Liver (tissue), 9 donors: Measurements from ENCODE around the gene DOCK10. TPM values are rescaled to one million over a fixed set of nuclear protein-coding genes. Genes with fewer than 3 reads are reported as not detected.

Experiments
- DNase-seq: peaks from one replicate; pipeline ENCODE4 v3.0.0-alpha.2; 2017; ENCODE audit warnings: low spot score
- H3K27ac ChIP-seq, 2 donors: one replicate each; pipeline ENCODE4 v1.7.0; 2013; ENCODE audit warnings: inconsistent platforms in 2 of 2, low read length in 2 of 2, control low read depth in 1 of 2, low read depth in 1 of 2, mild to moderate bottlenecking in 1 of 2
- H3K27me3 ChIP-seq, 4 donors: one replicate each; pipeline versions ENCODE4 v1.6.1 to v1.7.0; 2013; ENCODE audit warnings: low read length in 3 of 4, inconsistent platforms in 1 of 4, mild to moderate bottlenecking in 1 of 4, moderate library complexity in 1 of 4; ENCODE audit not compliant: control insufficient read depth in 4 of 4, insufficient read depth in 4 of 4
- H3K36me3 ChIP-seq, 4 donors: one replicate each; pipeline versions ENCODE4 v1.6.1 to v1.7.0; 2013; ENCODE audit warnings: low read length in 3 of 4, mild to moderate bottlenecking in 3 of 4, low read depth in 1 of 4, moderate library complexity in 1 of 4; ENCODE audit not compliant: control insufficient read depth in 4 of 4, insufficient read depth in 3 of 4
- H3K4me1 ChIP-seq, 4 donors: one replicate each; pipeline versions ENCODE4 v1.6.1 to v1.7.0; 2013; ENCODE audit warnings: low read length in 3 of 4, mild to moderate bottlenecking in 3 of 4, moderate library complexity in 1 of 4; ENCODE audit not compliant: control insufficient read depth in 4 of 4, insufficient read depth in 4 of 4
- H3K4me3 ChIP-seq, 3 donors: one replicate each; pipeline versions ENCODE4 v1.6.1 to v1.7.0; 2013; ENCODE audit warnings: low read length in 3 of 3, control low read depth in 1 of 3, low read depth in 1 of 3, mild to moderate bottlenecking in 1 of 3
- H3K9ac ChIP-seq, 2 donors: one replicate each; pipeline ENCODE4 v1.7.0; 2013; ENCODE audit warnings: low read length in 2 of 2, mild to moderate bottlenecking in 2 of 2, moderate library complexity in 2 of 2, control low read depth in 1 of 2, low read depth in 1 of 2
- H3K9me3 ChIP-seq, 4 donors: one replicate each; pipeline versions ENCODE4 v1.6.1 to v1.7.0; 2013; ENCODE audit warnings: low read length in 3 of 4; ENCODE audit not compliant: control insufficient read depth in 4 of 4
- EGR1 ChIP-seq, 2 donors: IDR thresholded peaks; 2 replicates each; pipeline ENCODE4 v1.6.1; 2016 to 2018; ENCODE audit warnings: antibody characterized with exemption in 2 of 2, low read depth in 2 of 2
- FOXA1 ChIP-seq: IDR thresholded peaks from 2 replicates; pipeline ENCODE4 v1.6.1; 2016; ENCODE audit warnings: antibody characterized with exemption
- FOXA2 ChIP-seq: IDR thresholded peaks from 2 replicates; pipeline ENCODE4 v1.6.1; 2016; ENCODE audit warnings: antibody characterized with exemption
- GABPA ChIP-seq, 2 donors: IDR thresholded peaks in 1 of 2; conservative IDR thresholded peaks in 1 of 2; 2 replicates each; pipeline ENCODE4 v1.6.1; 2016; ENCODE audit warnings: antibody characterized with exemption in 2 of 2, mild to moderate bottlenecking in 1 of 2, moderate library complexity in 1 of 2
- HNF4A ChIP-seq, 2 donors: conservative IDR thresholded peaks; 2 replicates each; pipeline ENCODE4 v1.6.1; 2016; ENCODE audit warnings: antibody characterized with exemption in 2 of 2, mild to moderate bottlenecking in 2 of 2
- HNF4G ChIP-seq: IDR thresholded peaks from 2 replicates; pipeline ENCODE4 v1.6.1; 2016; ENCODE audit warnings: antibody characterized with exemption
- JUND ChIP-seq, 2 donors: IDR thresholded peaks; 2 replicates each; pipeline ENCODE4 v1.6.1; 2016; ENCODE audit warnings: antibody characterized with exemption in 2 of 2
- NR2F2 ChIP-seq: IDR thresholded peaks from 2 replicates; pipeline ENCODE4 v1.6.1; 2016; ENCODE audit warnings: antibody characterized with exemption
- RAD21 ChIP-seq, 2 donors: IDR thresholded peaks; 2 replicates each; pipeline ENCODE4 v1.6.1; 2016; ENCODE audit warnings: antibody characterized with exemption in 2 of 2, mild to moderate bottlenecking in 2 of 2
- RXRA ChIP-seq, 2 donors: IDR thresholded peaks; 2 replicates each; pipeline ENCODE4 v1.6.1; 2017 to 2018; ENCODE audit warnings: antibody characterized with exemption in 2 of 2, mild to moderate bottlenecking in 1 of 2
- SP1 ChIP-seq: IDR thresholded peaks from 2 replicates; pipeline ENCODE4 v1.6.1; 2018; ENCODE audit warnings: antibody characterized with exemption, mild to moderate bottlenecking
- TAF1 ChIP-seq: conservative IDR thresholded peaks from 2 replicates; pipeline ENCODE4 v1.6.1; 2016; ENCODE audit warnings: antibody characterized with exemption, mild to moderate bottlenecking
- YY1 ChIP-seq: IDR thresholded peaks from 2 replicates; pipeline ENCODE4 v1.6.1; 2016; ENCODE audit warnings: antibody characterized with exemption, mild to moderate bottlenecking
- WGBS: extraction: QIAGEN DNeasy Blood & Tissue Kit; methylation state at CpG from one replicate; pipeline ENCODE4 v1.1.7; 2013; 5-methylcytosine and 5-hydroxymethylcytosine counted together
- polyA plus RNA-seq, 2 donors: library from polyadenylated mRNA; stranded (reverse) in 1 of 2; unstranded in 1 of 2; fragments of 200-250 nt in 1 of 2; fragments of >200 nt in 1 of 2; fragmentation: Nextera tagmentation in 1 of 2; extraction: Ambion mirVana in 1 of 2; gene quantifications; one replicate each; pipeline versions ENCODE4 v1.2.1 to v1.2.3, GENCODE V29; 2013 to 2015
- total RNA-seq, 2 donors: library from RNA; depleted of rRNA; stranded (reverse); fragments of >200 nt; gene quantifications; one replicate each; pipeline ENCODE4 v1.2.3, GENCODE V29; 2014
- TF ChIP-seq, protein P1 (sequence below): fragments of 150-350 bp; IDR thresholded peaks from 2 replicates; pipeline ENCODE4 v1.5.1; 2017; ENCODE audit warnings: improper control_type of control experiment, low read depth, low read length; ENCODE audit not compliant: missing input control
- TF ChIP-seq, protein P2 (sequence below): IDR thresholded peaks from 2 replicates; pipeline ENCODE4 v1.6.1; 2016; ENCODE audit warnings: antibody characterized with exemption
- TF ChIP-seq, protein P3 (sequence below): IDR thresholded peaks from 2 replicates; pipeline ENCODE4 v1.6.1; 2016; ENCODE audit warnings: antibody characterized with exemption
- TF ChIP-seq, protein P4 (sequence below): IDR thresholded peaks from 2 replicates; pipeline ENCODE4 v1.6.1; 2016; ENCODE audit warnings: antibody characterized with exemption, mild to moderate bottlenecking
- TF ChIP-seq, protein P5 (sequence below): IDR thresholded peaks from 2 replicates; pipeline ENCODE4 v1.6.1; 2016; ENCODE audit warnings: antibody characterized with exemption
- donor health status: healthy.
- donor health status: healthy.
- donor health status: healthy.
- donor health status: healthy.
- donor health status: healthy.

Gene DOCK10
- total and polyA plus RNA-seq, 4 donors: 1.2 to 15.3 (median 6.8) TPM

DNA sequence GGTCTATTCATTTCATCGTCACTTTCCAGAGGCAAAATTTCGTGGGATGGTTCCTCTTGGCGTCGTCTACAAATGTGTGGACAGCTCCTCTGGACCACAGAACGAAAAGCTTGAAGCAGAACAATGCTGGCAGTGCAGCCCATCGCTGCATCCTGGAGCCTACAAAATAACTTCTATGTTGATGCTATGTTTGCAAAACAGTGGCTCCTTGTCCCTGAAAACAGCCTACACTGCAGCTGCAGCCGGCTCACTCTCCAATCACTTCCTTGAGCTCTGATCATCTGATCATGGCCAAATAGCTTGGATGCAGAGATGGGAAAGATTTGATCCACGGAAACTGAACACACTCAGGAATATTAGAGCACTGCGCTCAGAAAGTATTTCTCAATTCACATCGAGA, 60.0 kb downstream of the DOCK10 start:
- Histone ChIP-seq H3K9ac (no peak overlapping the region), H3K9me3 (no peaks in the 10 kb centered on the region), H3K27me3 (no peaks in the 10 kb centered on the region), H3K27ac (no peak overlapping the region), H3K36me3 (no peaks in the 10 kb centered on the region), H3K4me3 (no peak overlapping the region), H3K4me1 (no peaks in the 10 kb centered on the region)
- no peak for TF ChIP-seq HNF4G
- no peak for TF ChIP-seq RAD21 (IDR thresholded peaks at IDR 0.05)
- TF ChIP-seq YY1: no peak
- no peak for TF ChIP-seq NR2F2
- TF ChIP-seq EGR1 (IDR thresholded peaks at IDR 0.05; ENCODE audit: low read depth in 2 of 2): no peak
- no peak for TF ChIP-seq SP1
- TF ChIP-seq RXRA (IDR thresholded peaks at IDR 0.05): no peak
- TF ChIP-seq, protein P1, sequence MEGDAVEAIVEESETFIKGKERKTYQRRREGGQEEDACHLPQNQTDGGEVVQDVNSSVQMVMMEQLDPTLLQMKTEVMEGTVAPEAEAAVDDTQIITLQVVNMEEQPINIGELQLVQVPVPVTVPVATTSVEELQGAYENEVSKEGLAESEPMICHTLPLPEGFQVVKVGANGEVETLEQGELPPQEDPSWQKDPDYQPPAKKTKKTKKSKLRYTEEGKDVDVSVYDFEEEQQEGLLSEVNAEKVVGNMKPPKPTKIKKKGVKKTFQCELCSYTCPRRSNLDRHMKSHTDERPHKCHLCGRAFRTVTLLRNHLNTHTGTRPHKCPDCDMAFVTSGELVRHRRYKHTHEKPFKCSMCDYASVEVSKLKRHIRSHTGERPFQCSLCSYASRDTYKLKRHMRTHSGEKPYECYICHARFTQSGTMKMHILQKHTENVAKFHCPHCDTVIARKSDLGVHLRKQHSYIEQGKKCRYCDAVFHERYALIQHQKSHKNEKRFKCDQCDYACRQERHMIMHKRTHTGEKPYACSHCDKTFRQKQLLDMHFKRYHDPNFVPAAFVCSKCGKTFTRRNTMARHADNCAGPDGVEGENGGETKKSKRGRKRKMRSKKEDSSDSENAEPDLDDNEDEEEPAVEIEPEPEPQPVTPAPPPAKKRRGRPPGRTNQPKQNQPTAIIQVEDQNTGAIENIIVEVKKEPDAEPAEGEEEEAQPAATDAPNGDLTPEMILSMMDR: no peak
- TF ChIP-seq JUND (IDR thresholded peaks at IDR 0.05): no peak
- no peak for TF ChIP-seq FOXA2
- 72% methylated on average over 10 of the region's 10 CpGs for WGBS
- DNase-seq: no peak

DNA sequence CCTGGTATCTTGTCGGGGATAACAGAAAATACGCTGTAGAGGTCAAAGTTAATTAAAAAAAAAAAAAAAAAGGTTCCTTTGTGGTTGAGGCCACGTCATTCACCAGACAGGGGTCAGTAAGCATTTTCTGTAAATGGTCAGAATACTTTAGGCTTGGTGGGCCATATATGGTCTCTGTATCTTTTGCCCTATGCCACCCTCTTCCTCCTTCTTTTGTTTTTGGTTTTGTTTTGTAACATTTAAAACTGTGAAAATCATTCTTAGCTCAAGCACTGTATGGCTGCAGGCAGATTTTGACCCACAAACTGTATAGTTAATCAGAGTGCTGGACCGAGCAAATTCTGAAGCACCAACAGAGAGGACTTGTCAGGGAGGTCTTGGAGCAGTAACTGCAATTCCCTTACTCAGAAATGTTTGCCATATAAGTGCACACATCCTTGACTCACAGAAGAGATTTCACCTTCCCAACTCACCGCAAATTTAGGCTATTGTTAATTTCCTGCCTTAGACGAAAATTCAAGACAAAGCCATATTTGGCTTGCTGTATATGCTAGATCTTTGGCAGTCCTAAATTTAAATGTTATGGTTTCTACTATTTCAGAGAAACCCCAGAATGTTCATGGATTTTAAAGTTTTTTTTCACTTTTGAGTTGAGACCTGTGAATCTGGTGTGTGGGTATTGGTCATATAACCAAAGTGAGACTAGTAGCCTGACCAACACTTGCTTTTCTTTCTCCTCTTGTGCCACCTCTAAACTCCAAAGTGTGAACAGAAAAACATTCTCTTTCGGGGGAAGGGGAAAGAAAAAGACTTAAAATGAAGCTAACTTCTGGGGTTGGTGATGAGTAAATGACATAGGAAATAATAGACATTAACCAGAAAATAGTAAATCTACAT, 65.4 kb downstream of the DOCK10 start:
- Histone ChIP-seq H3K9me3 (no peaks in the 10 kb centered on the region), H3K4me1 (no peaks in the 10 kb centered on the region), H3K27ac (no peak overlapping the region), H3K4me3 (no peak overlapping the region), H3K27me3 (no peaks in the 10 kb centered on the region), H3K9ac (no peak overlapping the region), H3K36me3 (no peaks in the 10 kb centered on the region)
- 76% methylated on average over 7 of the region's 7 CpGs for WGBS
- no peak for TF ChIP-seq HNF4G
- TF ChIP-seq JUND (IDR thresholded peaks at IDR 0.05): no peak
- TF ChIP-seq, protein P2, sequence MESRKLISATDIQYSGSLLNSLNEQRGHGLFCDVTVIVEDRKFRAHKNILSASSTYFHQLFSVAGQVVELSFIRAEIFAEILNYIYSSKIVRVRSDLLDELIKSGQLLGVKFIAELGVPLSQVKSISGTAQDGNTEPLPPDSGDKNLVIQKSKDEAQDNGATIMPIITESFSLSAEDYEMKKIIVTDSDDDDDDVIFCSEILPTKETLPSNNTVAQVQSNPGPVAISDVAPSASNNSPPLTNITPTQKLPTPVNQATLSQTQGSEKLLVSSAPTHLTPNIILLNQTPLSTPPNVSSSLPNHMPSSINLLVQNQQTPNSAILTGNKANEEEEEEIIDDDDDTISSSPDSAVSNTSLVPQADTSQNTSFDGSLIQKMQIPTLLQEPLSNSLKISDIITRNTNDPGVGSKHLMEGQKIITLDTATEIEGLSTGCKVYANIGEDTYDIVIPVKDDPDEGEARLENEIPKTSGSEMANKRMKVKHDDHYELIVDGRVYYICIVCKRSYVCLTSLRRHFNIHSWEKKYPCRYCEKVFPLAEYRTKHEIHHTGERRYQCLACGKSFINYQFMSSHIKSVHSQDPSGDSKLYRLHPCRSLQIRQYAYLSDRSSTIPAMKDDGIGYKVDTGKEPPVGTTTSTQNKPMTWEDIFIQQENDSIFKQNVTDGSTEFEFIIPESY: no peak
- no peak for TF ChIP-seq SP1
- TF ChIP-seq RAD21 (IDR thresholded peaks at IDR 0.05): no peak
- TF ChIP-seq, protein P3, sequence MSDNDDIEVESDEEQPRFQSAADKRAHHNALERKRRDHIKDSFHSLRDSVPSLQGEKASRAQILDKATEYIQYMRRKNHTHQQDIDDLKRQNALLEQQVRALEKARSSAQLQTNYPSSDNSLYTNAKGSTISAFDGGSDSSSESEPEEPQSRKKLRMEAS: no peak
- TF ChIP-seq EGR1 (IDR thresholded peaks at IDR 0.05; ENCODE audit: low read depth in 2 of 2): no peak
- TF ChIP-seq YY1: no peak
- TF ChIP-seq RXRA (IDR thresholded peaks at IDR 0.05): no peak
- TF ChIP-seq, protein P4, sequence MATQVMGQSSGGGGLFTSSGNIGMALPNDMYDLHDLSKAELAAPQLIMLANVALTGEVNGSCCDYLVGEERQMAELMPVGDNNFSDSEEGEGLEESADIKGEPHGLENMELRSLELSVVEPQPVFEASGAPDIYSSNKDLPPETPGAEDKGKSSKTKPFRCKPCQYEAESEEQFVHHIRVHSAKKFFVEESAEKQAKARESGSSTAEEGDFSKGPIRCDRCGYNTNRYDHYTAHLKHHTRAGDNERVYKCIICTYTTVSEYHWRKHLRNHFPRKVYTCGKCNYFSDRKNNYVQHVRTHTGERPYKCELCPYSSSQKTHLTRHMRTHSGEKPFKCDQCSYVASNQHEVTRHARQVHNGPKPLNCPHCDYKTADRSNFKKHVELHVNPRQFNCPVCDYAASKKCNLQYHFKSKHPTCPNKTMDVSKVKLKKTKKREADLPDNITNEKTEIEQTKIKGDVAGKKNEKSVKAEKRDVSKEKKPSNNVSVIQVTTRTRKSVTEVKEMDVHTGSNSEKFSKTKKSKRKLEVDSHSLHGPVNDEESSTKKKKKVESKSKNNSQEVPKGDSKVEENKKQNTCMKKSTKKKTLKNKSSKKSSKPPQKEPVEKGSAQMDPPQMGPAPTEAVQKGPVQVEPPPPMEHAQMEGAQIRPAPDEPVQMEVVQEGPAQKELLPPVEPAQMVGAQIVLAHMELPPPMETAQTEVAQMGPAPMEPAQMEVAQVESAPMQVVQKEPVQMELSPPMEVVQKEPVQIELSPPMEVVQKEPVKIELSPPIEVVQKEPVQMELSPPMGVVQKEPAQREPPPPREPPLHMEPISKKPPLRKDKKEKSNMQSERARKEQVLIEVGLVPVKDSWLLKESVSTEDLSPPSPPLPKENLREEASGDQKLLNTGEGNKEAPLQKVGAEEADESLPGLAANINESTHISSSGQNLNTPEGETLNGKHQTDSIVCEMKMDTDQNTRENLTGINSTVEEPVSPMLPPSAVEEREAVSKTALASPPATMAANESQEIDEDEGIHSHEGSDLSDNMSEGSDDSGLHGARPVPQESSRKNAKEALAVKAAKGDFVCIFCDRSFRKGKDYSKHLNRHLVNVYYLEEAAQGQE: no peak
- no peak for TF ChIP-seq NR2F2
- TF ChIP-seq, protein P1: no peak
- no peak for TF ChIP-seq HNF4A (conservative IDR thresholded peaks at IDR 0.05)
- TF ChIP-seq FOXA1: no peak
- TF ChIP-seq, protein P5, sequence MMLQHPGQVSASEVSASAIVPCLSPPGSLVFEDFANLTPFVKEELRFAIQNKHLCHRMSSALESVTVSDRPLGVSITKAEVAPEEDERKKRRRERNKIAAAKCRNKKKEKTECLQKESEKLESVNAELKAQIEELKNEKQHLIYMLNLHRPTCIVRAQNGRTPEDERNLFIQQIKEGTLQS: no peak
- TF ChIP-seq FOXA2: no peak
- no peak for TF ChIP-seq TAF1
- no peak for TF ChIP-seq GABPA (IDR thresholded peaks at IDR 0.05 in 1 of 2, conservative IDR thresholded peaks at IDR 0.05 in 1 of 2)
- no peak for DNase-seq
